Measurements from ENCODE around the gene SLC27A2. TPM values are rescaled to one million over a fixed set of nuclear protein-coding genes. Genes with fewer than 3 reads are reported as not detected.

Gene SLC27A2
- total and polyA plus RNA-seq, 10 of the 15 experiments (the other 5 are each of a cell fraction or from before 2014, with no cell fraction given), result 0.22 to 1.2 (median 0.69) TPM; not detected in 1

GRCh38 chr15:50141856-50142255 lies 40.1 kb upstream of the SLC27A2 start:
- Histone ChIP-seq H3K27ac (ENCODE audit: control insufficient read depth, insufficient read depth) (no peak overlapping the region), H3K36me3 (ENCODE audit: control insufficient read depth in 2 of 2, insufficient read depth in 2 of 2, low read length in 1 of 2) (no peaks in the 10 kb centered on the region), H3K9me3 (replicated peaks; ENCODE audit: control insufficient read depth, insufficient read depth, low read length) (no peaks in the 10 kb centered on the region), H3K4me3 (no peak overlapping the region), H3K4me1 (ENCODE audit: control insufficient read depth, insufficient read depth, low read length) (no peaks in the 10 kb centered on the region), H3K27me3 (replicated peaks in 1 of 2; ENCODE audit: control insufficient read depth in 2 of 2, insufficient read depth in 2 of 2, low read length in 1 of 2) (no peaks in the 10 kb centered on the region; a peak in 1 of 4 replicates), H3K4me2 (ENCODE audit: control insufficient read depth, insufficient read depth) (no peak overlapping the region), H4K20me1 (ENCODE audit: control insufficient read depth, insufficient read depth) (no peaks in the 10 kb centered on the region), H3K9ac (ENCODE audit: control insufficient read depth, insufficient read depth, low read length) (no peak overlapping the region), H2AFZ (ENCODE audit: control insufficient read depth, low read depth, low read length) (no peak overlapping the region), H3K79me2 (ENCODE audit: control insufficient read depth, insufficient read depth, low read length) (no peaks in the 10 kb centered on the region)
- ATAC-seq, result no peak
- SMC1A ChIA-PET (ENCODE audit: uncharacterized antibody, unreplicated experiment), result no interaction called here
- TF ChIP-seq MYB (IDR thresholded peaks at IDR 0.05; ENCODE audit: borderline replicate concordance, low read depth, low read length) (no peak), SPI1 (IDR thresholded peaks at IDR 0.05; ENCODE audit: borderline replicate concordance, insufficient read depth, low read depth, low read length) (peak; percentile 37; the same call in 1 of the 2 replicates)
- CTCF ChIA-PET, result interaction anchor here (0.9 to 4.5 kb wide), 2 partner anchors 27 to 720 kb away, joined by 3 to 17 read pairs; partner anchors contain the start of gene FGF7
- intact Hi-C loops (cut with micrococcal nuclease; ENCODE audit: unreplicated experiment) (no loop called here), in situ Hi-C loops (cut with MboI) (loop anchor here (5.0 to 10.0 kb wide), 4 partner anchors 717 to 1787 kb away; partner anchors contain the start of gene FGF7)
- DNase-seq (ENCODE audit: low read depth, low spot score), result no peak
- 27% methylated on average over 5 of the region's 5 CpGs for WGBS (ENCODE audit: insufficient coverage, insufficient replicate concordance, low lambda C conversion rate, missing lambda C conversion rate)
- RAD21 ChIA-PET (ENCODE audit: unreplicated experiment), result interaction anchor here (1.3 kb wide), 1 partner anchor 138 kb away, joined by 3 read pairs; no protein-coding TSS in a partner anchor
- no TSS peak for BruUV-seq (replicated peaks)
- POLR2A ChIA-PET, result no interaction called here
- no peak for FAIRE-seq

DNA sequence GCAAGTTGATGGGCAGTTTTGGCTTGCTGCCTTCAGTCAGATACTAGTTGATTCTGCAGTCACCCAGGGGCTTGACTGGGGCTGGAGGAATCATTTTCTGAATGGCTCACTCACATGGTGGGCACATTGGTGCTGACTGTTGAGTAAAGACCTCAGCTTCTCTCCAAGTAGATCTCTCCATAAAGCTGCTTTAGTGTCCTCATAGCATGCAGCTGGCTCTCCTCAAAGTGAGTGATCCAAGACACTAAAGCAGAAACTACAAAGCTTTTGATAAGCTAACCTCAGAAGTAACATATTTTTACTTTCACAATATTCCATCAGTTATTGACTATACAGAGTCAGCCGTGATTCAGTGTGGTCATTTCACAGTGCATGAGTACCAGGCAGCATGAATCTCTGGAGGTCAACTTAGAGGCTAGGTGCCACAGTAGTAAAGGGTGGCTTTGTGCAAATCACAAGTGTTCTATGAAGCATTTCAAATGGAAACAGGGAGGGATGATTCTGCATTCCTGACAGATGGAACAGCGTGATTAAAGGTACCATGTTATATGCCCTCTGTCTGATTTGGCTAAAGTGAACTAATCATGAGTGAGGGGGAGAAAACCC lies 38.6 kb upstream of the SLC27A2 start:
- in situ Hi-C loops (cut with MboI), result loop anchor here (5.0 to 10.0 kb wide), 4 partner anchors 719 to 1789 kb away; partner anchors contain the start of gene FGF7
- no peaks in the 10 kb centered on the region for H4K20me1 ChIP-seq (ENCODE audit: control insufficient read depth, insufficient read depth)
- ChIA-PET SMC1A (ENCODE audit: uncharacterized antibody, unreplicated experiment) (interaction anchor here (0.8 to 1.0 kb wide), 2 partner anchors 66 to 778 kb away, joined by 3 read pairs; no protein-coding TSS in a partner anchor), POLR2A (no interaction called here), CTCF (interaction anchor here (1.0 to 4.5 kb wide), 6 partner anchors 22 to 1791 kb away, joined by 3 to 17 read pairs (median 6); partner anchors contain the start of gene FGF7), RAD21 (ENCODE audit: unreplicated experiment) (interaction anchor here (1.0 to 1.5 kb wide), 3 partner anchors 91 to 908 kb away, joined by 3 to 5 read pairs (median 3); no protein-coding TSS in a partner anchor)
- no peak overlapping the region for H3K27ac ChIP-seq (ENCODE audit: control insufficient read depth, insufficient read depth)
- TF ChIP-seq CHD4 (IDR thresholded peaks at IDR 0.05) (no peak), ATF7 (IDR thresholded peaks at IDR 0.05; ENCODE audit: low read depth) (no peak), NFXL1 (IDR thresholded peaks at IDR 0.05; ENCODE audit: borderline replicate concordance) (no peak)
- WGBS (ENCODE audit: insufficient coverage, insufficient replicate concordance, low lambda C conversion rate, missing lambda C conversion rate), result 63% methylated on average over 2 of the region's 2 CpGs
- H3K4me3 ChIP-seq, result no peak overlapping the region
- no peaks in the 10 kb centered on the region for H3K79me2 ChIP-seq (ENCODE audit: control insufficient read depth, insufficient read depth, low read length)
- H3K27me3 ChIP-seq (replicated peaks in 1 of 2; ENCODE audit: control insufficient read depth in 2 of 2, insufficient read depth in 2 of 2, low read length in 1 of 2), result no peaks in the 10 kb centered on the region; a peak in 1 of 4 replicates
- intact Hi-C loops (cut with micrococcal nuclease; ENCODE audit: unreplicated experiment), result no loop called here
- no peak overlapping the region for H3K4me2 ChIP-seq (ENCODE audit: control insufficient read depth, insufficient read depth)
- H3K9me3 ChIP-seq (replicated peaks; ENCODE audit: control insufficient read depth, insufficient read depth, low read length), result no peaks in the 10 kb centered on the region
- H3K9ac ChIP-seq (ENCODE audit: control insufficient read depth, insufficient read depth, low read length), result no peak overlapping the region
- no TSS peak for BruUV-seq (replicated peaks)
- H3K4me1 ChIP-seq (ENCODE audit: control insufficient read depth, insufficient read depth, low read length), result no peaks in the 10 kb centered on the region
- ATAC-seq (no peak), FAIRE-seq (no peak), DNase-seq (ENCODE audit: low read depth, low spot score) (no peak)
- no peaks in the 10 kb centered on the region for H3K36me3 ChIP-seq (ENCODE audit: control insufficient read depth in 2 of 2, insufficient read depth in 2 of 2, low read length in 1 of 2)
- no peak overlapping the region for H2AFZ ChIP-seq (ENCODE audit: control insufficient read depth, low read depth, low read length)

Measured in GM12878 (cell line).